OCI-LY7 (cell line): ENCODE results near the gene LRRC8C. TPM values are rescaled to one million over a fixed set of nuclear protein-coding genes. Genes with fewer than 3 reads are reported as not detected.

ENCODE experiments used
- BruUV-seq: library from RNA; stranded (reverse); fragments of 400-500 nt; replicated peaks from 2 replicates; lab custom pipeline; 2021; lab: Mats Ljungman, UMichigan
- CTCF ChIA-PET: fragments of 300-600 bp; sonication (Branson Sonifier 250); formaldehyde crosslinking; loops from one replicate; lab custom pipeline; 2022; ENCODE audit warnings: antibody characterized with exemption; ENCODE audit not compliant: unreplicated experiment; lab: Charles Lee
- POLR2A ChIA-PET: fragments of 300-600 bp; sonication (Branson Sonifier 250); formaldehyde crosslinking; loops from one replicate; lab custom pipeline; 2022; ENCODE audit warnings: antibody characterized with exemption; lab: Charles Lee
- DNase-seq: peaks from one replicate; pipeline ENCODE4 v3.0.0-alpha.2; 2015; ENCODE audit warnings: low spot score
- H2AFZ ChIP-seq: fragments of 200-600 bp; sonication (generic), shearing (Covaris generic); 2 replicates; pipeline ENCODE4 v1.6.1; 2014; ENCODE audit warnings: mild to moderate bottlenecking, antibody characterized with exemption, low read length, moderate library complexity
- H3K27ac ChIP-seq: fragments of 200-600 bp; sonication (generic); 2 replicates; pipeline ENCODE4 v1.5.1; 2014; ENCODE audit warnings: mixed run types, low read depth, mild to moderate bottlenecking, moderate library complexity, low read length, inconsistent platforms; ENCODE audit not compliant: poor library complexity, severe bottlenecking
- H3K36me3 ChIP-seq: fragments of 200-600 bp; sonication (generic); 2 replicates; pipeline ENCODE4 v1.6.1; 2014; ENCODE audit warnings: mild to moderate bottlenecking, antibody characterized with exemption, low read length, moderate library complexity, mixed read lengths; ENCODE audit not compliant: insufficient read depth
- H3K4me1 ChIP-seq: fragments of 200-600 bp; sonication (generic); 2 replicates; pipeline ENCODE4 v1.5.1; 2014; ENCODE audit warnings: mild to moderate bottlenecking, low read length; ENCODE audit not compliant: insufficient read depth, poor library complexity, severe bottlenecking
- H3K4me2 ChIP-seq: fragments of 200-600 bp; sonication (generic); 2 replicates; pipeline ENCODE4 v1.6.1; 2014; ENCODE audit warnings: mild to moderate bottlenecking, low read length
- H3K4me3 ChIP-seq: fragments of 200-600 bp; sonication (generic); 2 replicates; pipeline ENCODE4 v1.5.1; 2014; ENCODE audit warnings: mild to moderate bottlenecking, low read depth, low read length; ENCODE audit not compliant: poor library complexity, severe bottlenecking
- H3K79me2 ChIP-seq: fragments of 200-600 bp; sonication (generic); 2 replicates; pipeline ENCODE4 v1.6.1; 2016; ENCODE audit warnings: low read depth, mild to moderate bottlenecking, low read length, moderate library complexity, mixed read lengths; ENCODE audit not compliant: insufficient read depth
- H3K9me2 ChIP-seq: fragments of 200-600 bp; sonication (generic); 2 replicates; pipeline ENCODE4 v1.6.1; 2016; ENCODE audit warnings: mild to moderate bottlenecking, low read length, mixed read lengths; ENCODE audit not compliant: insufficient read depth
- H3K9me3 ChIP-seq: fragments of 200-600 bp; sonication (generic); 2 replicates; pipeline ENCODE4 v1.6.1; 2014; ENCODE audit warnings: mild to moderate bottlenecking, mixed run types, low read length, mixed read lengths
- H4K20me1 ChIP-seq: fragments of 200-600 bp; sonication (generic); 2 replicates; pipeline ENCODE4 v1.6.1; 2014; ENCODE audit warnings: mild to moderate bottlenecking, antibody characterized with exemption, low read length, moderate library complexity, mixed read lengths; ENCODE audit not compliant: insufficient read depth
- CTCF ChIP-seq: fragments of 200-600 bp; sonication (generic); conservative IDR thresholded peaks from 2 replicates; pipeline ENCODE4 v1.5.1; 2014; ENCODE audit warnings: mild to moderate bottlenecking, antibody characterized with exemption, low read length, moderate library complexity, mixed read lengths
- EZH2phosphoT487 ChIP-seq: fragments of 200-600 bp; sonication (generic); IDR thresholded peaks from 2 replicates; pipeline ENCODE4 v1.6.1; 2018; ENCODE audit warnings: low read depth, borderline replicate concordance, mild to moderate bottlenecking, mixed run types, antibody characterized with exemption, low read length, moderate library complexity, mixed read lengths
- intact Hi-C: fragments of 100-400 bp; cut with micrococcal nuclease; formaldehyde crosslinking; loops from one replicate; pipeline ENCODE4 v1.10.0; 2022; ENCODE audit not compliant: unreplicated experiment
- total RNA-seq, 2 experiments: library from RNA; depleted of rRNA in 1 of 2; stranded (reverse); fragments of >200 nt in 1 of 2; shearing (Covaris generic) in 1 of 2; gene quantifications; 2 replicates each; pipeline ENCODE4 v1.2.3, GENCODE V29; 2014 to 2022

LRRC8C gene
- total RNA-seq, 2 experiments from 2014 or later = 6.0 to 9.0 TPM

- Histone ChIP-seq H3K9me3 (no peaks in the 10 kb centered on the region), H4K20me1 (no peaks in the 10 kb centered on the region), H3K9me2 (no peaks in the 10 kb centered on the region), H2AFZ (no peak overlapping the region), H3K4me3 (no peak overlapping the region), H3K4me2 (no peak overlapping the region), H3K79me2 (no peaks in the 10 kb centered on the region), H3K4me1 (peaks cover 5% of the 10 kb centered on the region), H3K27ac (no peak overlapping the region), H3K36me3 (no peaks in the 10 kb centered on the region)
- DNase-seq = no peak
- ChIA-PET CTCF (no interaction called here), POLR2A (interaction anchor here (0.5 to 1.2 kb wide), 3 partner anchors 11 to 818 kb away, joined by 3 read pairs; no protein-coding TSS in a partner anchor)
- no TSS peak for BruUV-seq
- TF ChIP-seq CTCF (no peak), EZH2phosphoT487 (no peak)
- intact Hi-C loops = no loop called here
Observed at GRCh38 chr1:89732643-89733222, 99.8 kb downstream of the LRRC8C start.

GRCh38 chr1:89733748-89734147 is 100.8 kb downstream of the LRRC8C start:
- ChIA-PET CTCF (no interaction called here), POLR2A (interaction anchor here (1.2 kb wide), 1 partner anchor 12 kb away, joined by 3 read pairs; no protein-coding TSS in a partner anchor)
- TF ChIP-seq EZH2phosphoT487 (no peak), CTCF (no peak)
- Histone ChIP-seq H3K4me3 (no peak overlapping the region), H3K27ac (no peak overlapping the region), H3K4me1 (peaks cover 5% of the 10 kb centered on the region), H3K9me3 (no peaks in the 10 kb centered on the region), H3K4me2 (no peak overlapping the region), H3K79me2 (no peaks in the 10 kb centered on the region), H2AFZ (no peak overlapping the region), H3K36me3 (no peaks in the 10 kb centered on the region), H3K9me2 (no peaks in the 10 kb centered on the region), H4K20me1 (no peaks in the 10 kb centered on the region)
- DNase-seq = no peak
- intact Hi-C loops = no loop called here
- BruUV-seq = no TSS peak

GRCh38 chr1:89734442-89734841 is 101.5 kb downstream of the LRRC8C start:
- Histone ChIP-seq H3K4me2 (no peak overlapping the region), H2AFZ (no peak overlapping the region), H3K9me3 (no peaks in the 10 kb centered on the region), H3K27ac (no peak overlapping the region), H4K20me1 (no peaks in the 10 kb centered on the region), H3K4me3 (no peak overlapping the region), H3K79me2 (no peaks in the 10 kb centered on the region), H3K4me1 (peaks cover 5% of the 10 kb centered on the region), H3K9me2 (no peaks in the 10 kb centered on the region), H3K36me3 (no peaks in the 10 kb centered on the region)
- no peak for DNase-seq
- ChIA-PET CTCF (no interaction called here), POLR2A (interaction anchor here (0.7 kb wide), 1 partner anchor 46 kb away, joined by 3 read pairs; no protein-coding TSS in a partner anchor)
- intact Hi-C loops = no loop called here
- BruUV-seq = no TSS peak
- TF ChIP-seq EZH2phosphoT487 (no peak), CTCF (no peak)
